GM12892 (cell line): ENCODE results near the gene C20orf204.

Experiments
- POLR2A ChIP-seq: IDR thresholded peaks from 2 replicates; pipeline ENCODE4 v1.6.1; 2011; ENCODE audit warnings: low read depth, low read length, control low read depth
- TAF1 ChIP-seq: IDR thresholded peaks from 2 replicates; pipeline ENCODE4 v1.6.1; 2011; ENCODE audit warnings: low read depth, mild to moderate bottlenecking, control low read depth, low read length, borderline replicate concordance

- TF ChIP-seq POLR2A (no peak), TAF1 (no peak)
These were observed 18.1 kb downstream of the C20orf204 start for GRCh38 chr20:64053841-64054661.
